RPMI7951 (cell line): ENCODE data around the gene SLC27A4. TPM values are rescaled to one million over a fixed set of nuclear protein-coding genes. Genes with fewer than 3 reads are reported as not detected.
A peak's percentile ranks its signal among the peaks of the same experiment; 100 is the strongest.

Source experiments
- DNase-seq: peaks from one replicate; pipeline ENCODE4 v3.0.0-alpha.2; 2012; ENCODE audit warnings: low read depth
- total RNA-seq: library from RNA; depleted of rRNA; stranded (reverse); fragments of >200 nt; shearing (Covaris generic); gene quantifications from 2 replicates; pipeline ENCODE4 v1.2.3, GENCODE V29; 2014; rRNA removed

The SLC27A4 gene
- total RNA-seq, 1 experiment from 2014 or later, result 22.1 TPM

DNA sequence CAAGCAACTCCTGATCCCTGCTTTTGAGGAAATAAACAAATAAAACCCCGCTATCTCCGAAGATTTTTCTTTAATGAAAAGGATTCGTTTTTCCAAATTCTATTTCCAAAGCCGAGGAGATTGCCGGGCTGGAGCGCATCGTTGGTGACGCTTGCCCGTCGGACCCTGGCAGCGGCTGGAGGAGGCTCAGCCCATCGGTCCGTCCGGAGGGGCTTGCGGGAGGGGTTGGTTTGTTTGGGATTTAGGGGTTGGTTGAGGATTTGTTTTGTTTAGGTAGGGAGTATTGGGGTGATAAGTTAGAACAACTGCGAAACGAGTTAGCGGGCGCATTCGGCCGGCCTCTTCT is 51.6 kb downstream of the SLC27A4 start:
- no peak for DNase-seq

DNA sequence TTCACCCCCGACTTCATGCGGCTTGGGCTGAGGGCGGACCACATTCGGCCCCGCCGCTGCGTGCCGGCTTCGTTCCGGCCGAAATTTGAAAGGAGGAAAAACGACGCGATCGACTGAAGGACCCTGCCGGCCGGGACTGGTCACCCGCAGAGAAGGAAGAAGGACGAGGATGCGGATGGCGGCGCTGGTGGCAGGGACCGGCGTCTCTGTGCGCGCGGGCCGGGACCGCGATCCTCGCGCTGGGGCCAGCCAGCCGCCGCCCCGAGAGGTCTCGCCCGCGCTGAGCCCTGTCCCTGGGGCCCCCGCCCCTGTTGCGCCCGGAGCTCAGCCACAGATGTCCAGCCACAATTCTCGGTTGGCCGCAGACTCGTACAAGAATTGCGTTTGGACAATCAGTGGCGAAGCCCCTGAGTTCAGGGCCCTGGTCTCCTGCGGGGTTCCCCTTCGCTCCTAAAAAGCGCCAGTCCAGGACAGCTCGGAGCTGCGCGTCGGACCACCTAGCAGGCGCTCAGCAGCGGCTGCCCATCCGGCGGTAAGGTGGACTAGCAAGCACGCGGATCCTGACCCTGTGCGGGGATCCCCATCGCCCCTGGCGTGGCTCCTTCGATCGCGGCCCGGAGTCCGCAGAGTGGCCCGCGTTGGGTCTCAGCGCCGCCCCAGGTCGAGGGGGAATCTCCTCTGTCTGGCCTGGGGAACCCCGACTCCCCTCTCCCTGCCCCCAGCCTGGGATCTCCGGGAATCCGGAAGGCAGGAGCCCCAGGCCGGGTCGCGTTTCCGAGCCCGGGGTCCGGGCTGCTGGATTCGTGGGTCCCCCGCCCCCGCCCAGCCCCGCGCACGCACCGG is 52.2 kb downstream of the SLC27A4 start:
- no peak for DNase-seq

DNA sequence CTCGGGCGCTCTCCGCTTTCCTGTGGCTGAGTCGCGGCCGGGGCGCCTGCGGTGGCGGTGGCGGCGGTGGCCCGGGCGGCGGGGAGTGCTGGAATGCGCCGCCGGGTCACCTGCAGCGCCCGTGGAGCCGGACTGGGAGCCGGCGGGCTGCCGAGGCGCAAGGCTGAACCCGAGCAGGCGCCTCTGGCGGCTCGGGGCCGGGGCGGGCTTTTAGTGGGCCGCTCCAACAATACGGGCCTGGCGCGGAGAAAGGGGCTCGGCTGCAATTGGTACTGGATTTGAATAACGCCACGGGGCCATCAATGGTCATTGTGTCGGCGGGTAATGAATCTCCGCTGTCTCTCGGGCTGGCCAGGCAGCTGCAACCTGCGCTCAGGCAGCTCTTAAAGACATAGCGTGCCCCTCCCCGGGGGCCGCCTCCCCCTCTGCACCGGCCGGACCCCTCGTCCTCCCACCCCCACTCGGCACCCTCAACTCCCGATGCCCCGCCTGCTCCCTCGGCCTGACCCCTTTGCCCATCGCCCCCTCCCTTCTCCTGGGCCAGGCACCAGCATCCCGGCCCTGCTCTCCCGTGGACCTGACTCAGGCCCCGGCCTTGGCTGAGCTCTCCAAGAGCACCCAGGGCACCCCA is 52.9 kb downstream of the SLC27A4 start:
- no peak for DNase-seq

DNA sequence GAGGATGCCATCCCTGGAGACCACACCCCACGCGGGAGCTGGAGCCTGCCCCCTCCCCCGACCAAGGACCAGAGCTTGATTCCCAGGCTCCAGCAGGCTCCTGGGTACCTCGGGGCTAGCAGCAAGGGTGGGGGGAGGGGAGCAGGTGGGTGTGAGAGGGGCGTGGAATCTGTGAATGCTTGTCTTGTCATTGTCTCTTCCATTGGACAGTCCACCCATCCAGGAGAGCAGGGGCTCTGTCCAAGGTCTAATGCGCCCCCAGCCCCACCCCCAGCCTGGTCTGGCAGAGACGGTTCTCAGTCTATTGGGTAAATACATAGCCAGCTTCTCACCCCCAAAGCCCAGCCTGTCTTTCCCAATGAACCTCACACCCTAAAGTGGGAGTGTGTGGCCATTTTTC is 53.6 kb downstream of the SLC27A4 start:
- no peak for DNase-seq

DNA sequence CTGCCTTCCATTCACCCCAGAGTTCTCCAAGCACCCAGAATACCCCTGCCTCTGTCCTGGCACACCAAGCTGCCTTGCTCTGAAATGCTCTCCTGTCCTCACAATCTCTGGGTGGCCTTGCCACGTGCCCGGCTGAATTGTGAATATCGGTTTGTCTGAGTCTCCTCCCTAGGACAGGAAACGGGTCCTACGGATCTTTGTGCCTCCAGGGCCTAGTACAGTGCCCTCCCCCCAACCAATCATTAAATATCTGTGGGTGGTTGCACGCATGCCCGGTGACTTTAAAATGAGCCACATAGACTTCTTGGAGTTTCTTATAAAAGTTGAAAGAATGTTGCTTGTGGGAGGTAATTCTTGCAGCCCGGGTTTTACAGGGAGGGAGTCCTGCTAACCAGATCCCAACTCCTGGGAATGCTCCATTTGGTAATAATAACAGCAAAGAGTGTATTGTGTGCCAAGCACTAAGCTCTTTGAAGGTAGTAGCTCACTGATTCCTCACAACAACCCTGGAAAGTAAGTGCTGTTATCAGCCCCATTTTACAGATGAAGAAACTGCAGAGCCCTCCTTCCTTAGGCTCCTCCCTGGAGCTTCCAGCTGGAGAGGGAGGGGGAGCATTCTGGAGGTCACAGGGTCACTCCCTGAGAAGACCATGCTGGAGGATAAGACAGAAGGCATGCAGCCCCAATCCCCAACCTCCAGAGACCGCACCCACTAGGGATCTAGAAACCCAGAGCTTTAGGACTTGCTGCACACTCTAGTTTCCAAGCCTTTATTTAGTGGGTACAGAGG is 54.2 kb downstream of the SLC27A4 start:
- DNase-seq, result peak; percentile 23

DNA sequence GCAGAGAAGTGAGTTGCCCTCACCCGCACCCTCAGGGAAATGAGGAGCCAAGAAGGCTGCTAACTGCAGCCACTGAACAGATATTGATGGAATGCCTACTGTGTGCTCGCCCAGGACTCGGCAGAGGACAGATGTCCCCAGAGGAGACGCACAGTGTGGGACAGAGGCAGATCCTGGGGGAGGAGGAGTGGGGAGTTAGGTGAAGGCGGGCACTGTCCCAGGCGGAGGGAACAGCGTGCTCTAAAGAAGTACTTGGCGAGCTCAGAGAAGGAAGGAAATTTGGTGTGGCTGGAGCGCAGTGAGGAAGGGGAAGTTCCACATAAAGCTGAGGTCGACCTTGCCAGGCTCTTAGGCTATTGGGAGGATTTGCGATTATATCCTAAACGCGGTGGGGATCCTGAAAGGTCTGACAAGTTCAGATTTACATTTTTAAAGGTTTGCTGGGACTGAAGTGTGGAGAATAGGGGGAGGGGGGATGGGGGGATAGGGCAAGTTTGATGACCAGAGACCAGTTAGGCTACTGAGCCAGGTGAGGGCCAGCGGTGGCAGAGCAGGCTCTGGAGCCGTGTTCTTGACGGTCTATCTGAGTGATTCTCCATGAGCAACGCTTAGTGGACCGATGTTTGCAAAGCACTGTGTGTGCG is 56.8 kb downstream of the SLC27A4 start:
- DNase-seq, result no peak

DNA sequence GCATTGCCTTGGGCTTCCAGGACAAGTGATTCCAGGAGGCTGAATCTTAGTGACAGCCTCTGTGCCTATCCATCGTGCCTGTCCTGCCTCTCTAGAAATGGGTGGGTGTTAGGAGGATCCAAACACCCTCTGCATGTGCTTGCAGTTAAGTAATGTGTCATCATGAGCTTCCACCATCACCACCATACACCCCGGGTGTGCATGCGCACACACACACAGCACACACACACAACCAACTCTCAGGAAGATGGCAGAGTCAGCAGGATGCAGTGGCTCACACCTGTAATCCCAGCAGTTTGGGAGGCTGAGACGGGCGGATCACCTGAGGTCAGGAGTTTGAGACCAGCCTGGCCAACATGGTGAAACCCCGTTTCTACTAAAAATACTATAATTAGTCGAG is 57.5 kb downstream of the SLC27A4 start:
- DNase-seq, result no peak

DNA sequence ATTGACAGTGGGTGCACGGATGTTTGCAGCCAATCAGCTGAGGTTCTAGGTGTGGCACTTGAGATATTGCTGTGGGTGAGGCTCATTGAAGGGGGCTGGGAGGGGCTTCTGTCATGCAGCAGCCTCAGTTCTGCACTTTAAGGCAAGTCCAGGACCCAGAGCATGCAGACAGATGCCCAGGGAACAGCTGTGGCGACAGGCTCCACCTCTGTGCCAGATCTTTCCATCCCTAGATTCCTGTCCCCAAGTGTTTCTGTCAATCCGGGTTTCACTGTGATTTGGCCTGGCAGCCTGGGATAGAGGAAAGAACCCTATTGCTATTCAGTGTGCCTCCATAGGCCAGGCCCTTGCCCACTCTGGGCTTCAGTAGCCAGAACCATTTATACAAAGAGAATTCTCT is 59.5 kb downstream of the SLC27A4 start:
- DNase-seq, result no peak

DNA sequence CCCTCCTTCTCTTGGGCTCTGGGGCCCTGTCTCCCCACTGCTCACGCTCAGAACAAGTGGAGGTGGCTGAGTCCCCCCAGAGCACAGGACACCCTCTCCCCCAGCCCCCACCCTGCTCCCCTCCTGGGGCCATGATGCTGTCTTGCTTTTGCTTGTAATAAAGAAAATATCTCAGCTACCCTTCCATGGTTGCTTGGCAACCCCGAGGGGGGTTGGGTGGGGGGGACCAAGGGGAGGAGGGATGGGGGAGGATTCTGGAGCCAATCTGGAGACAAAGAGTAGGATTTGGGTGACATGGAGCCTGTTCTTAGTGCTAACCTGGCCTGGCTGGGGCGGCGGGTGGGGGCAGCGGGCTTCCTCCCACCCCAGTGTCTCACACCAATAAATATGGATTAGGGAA is 64.2 kb downstream of the SLC27A4 start:
- no peak for DNase-seq

DNA sequence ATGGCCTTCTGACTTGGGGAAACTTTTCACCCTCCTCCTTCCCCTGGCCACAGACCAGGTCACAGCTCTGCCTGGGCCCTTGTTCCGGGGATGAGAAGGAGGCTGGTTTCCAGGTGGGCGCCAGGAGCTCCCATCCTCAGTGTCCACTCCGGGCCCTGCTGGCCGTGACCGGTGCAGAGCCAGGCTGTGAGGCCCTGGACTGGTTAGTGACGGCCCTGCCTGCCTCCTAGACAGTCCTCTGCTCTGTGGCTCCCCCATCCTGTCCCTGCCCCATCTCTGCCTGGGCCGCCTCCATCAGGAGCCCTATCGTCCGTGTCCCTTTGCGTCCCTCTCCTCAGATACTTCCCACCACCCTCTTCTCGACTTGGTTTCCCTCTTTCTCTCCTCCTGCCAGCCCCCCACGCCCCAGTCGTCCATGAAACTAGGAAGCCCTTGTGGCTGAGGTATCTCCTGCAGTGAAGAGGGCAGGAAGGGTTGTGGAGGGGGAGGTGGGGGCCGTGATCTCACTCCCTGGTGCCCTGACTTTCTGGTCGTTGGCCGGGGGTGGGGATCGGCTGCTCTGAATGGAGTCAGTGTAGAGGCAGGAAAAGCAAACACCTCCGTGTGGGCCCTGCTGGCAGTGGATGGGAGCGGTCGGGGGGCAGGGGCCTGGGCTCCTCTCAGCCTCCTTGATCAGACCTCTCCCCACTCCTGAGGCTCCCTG is 64.9 kb downstream of the SLC27A4 start:
- DNase-seq, result no peak

DNA sequence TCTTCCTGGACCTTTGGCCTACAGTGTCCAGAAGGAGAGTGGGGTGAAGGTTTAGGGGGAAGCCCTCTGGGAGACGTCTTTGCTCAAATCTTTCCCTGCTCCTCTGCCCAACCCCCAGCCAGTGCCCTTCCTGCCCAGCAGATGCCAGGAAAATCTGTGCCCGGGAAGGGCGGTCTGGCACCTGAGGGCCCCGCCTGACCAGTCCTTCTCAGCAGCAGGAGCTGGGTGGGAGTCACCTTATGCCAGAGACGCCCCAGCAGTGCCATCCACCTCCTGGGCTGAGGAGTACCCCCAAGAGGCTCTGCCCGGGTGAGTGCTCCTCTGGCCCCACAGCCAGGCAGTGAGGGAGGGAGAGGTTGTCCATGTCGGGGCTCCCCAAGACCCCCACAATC is 65.4 kb downstream of the SLC27A4 start:
- DNase-seq, result no peak

DNA sequence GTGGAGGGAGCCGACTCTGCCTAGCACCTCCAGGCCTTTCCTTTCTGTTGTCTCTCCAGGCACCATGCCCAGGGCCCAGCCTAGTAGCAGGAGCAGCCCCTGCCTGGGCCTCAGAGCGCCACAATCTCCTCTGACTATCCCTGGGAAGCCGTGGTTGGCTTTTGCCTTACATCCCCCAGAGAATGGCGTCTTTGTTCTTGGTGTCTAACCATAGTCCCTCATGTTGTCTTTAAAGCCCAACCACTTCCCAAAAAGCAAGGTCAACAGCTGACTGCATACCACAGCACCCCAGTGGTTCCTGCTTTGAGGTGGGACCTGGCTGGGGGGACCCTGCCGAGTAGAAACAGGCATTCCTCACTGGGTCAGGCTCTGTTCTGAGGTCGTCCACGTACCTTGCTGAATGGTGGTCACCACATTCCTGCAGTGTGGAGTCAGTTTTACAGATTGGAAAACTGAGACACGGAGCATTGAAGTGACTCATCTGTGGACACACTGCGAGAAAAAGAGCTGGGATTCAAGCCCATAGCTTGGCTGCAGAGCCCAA is 66.6 kb downstream of the SLC27A4 start:
- DNase-seq, result peak; percentile 45

DNA sequence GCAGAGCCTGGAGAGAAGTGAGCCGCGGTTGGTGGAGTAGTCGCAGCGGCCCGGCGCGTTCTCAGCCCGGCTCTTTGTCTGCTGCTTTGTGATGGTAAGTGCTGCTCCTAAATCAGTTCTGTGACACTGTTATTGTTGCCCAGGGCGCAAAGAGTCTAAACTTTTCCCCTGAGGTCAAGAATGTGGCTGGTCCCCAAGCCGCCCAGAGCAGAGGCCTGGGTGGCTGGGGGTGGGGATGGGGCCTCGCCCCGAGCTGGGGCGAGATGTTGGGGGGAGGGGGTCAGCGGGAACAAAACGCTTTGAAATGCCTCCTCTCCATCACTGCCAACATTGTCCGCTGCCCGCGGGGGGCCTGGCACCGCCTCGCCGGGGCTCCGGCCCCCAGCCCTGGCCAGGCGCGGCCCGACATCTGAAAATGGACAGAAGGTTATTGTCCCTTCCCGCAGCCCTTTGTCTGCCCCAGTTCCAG is 68.7 kb downstream of the SLC27A4 start:
- DNase-seq, result no peak

DNA sequence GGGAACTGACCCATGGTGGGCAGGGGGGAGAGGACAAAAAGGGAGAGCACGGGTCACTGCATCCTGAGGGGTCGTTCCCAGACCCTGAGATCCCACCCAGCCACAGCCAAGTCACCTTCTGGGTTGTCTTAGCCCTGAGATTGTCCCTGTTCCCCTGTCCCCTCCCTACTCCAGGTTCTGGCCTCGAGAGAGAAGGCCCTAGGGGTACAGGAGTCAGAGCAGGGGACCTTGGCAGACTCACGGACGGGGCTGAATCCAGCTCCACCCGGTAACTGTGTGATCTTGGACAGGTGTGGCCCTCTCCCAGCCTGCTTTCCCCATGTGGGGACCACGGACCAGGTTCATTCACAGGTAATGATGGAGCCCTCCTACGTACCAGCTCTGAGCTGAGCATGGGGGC is 69.1 kb downstream of the SLC27A4 start:
- no peak for DNase-seq

DNA sequence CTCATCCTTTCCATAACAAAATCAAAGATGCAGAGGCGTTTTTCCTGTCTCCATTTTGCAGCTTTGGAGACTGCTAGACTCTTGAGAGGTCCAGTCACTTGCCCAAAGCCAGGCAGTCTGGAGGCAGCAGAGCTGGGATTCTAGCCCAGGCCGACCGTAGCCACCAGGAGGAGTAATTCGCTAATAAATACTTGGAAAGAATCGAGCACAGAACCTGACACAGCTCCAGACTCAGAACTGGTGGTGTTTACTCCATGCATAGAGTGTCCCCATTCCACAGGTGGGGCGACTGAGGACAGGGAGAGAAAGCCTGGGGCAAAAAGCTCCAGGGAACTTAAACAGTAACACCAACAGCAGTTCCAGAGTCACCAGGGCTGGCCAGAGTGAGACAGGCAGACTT is 69.7 kb downstream of the SLC27A4 start:
- DNase-seq, result peak; percentile 29

Other genes starting within 250 kb of the SLC27A4 start
- 28.5 and 37.2 TPM in 2 replicates for gene PTGES2, start 212.8 kb upstream of the SLC27A4 start, total RNA-seq
- not detected in 2 replicates for gene LCN2, start 191.1 kb upstream of the SLC27A4 start, total RNA-seq
- 97.3 and 128 TPM in 2 replicates for gene BBLN, start 180.3 kb upstream of the SLC27A4 start, total RNA-seq
- gene CIZ1, start 149.0 kb upstream of the SLC27A4 start, total RNA-seq, result 28.3 and 37.0 TPM in 2 replicates
- gene DNM1, start 137.1 kb upstream of the SLC27A4 start, total RNA-seq, result 16.1 and 17.4 TPM in 2 replicates
- 37.4 and 41.5 TPM in 2 replicates for gene GOLGA2, start 64.5 kb upstream of the SLC27A4 start, total RNA-seq
- 63.6 and 68.2 TPM in 2 replicates for gene SWI5, start 64.3 kb upstream of the SLC27A4 start, total RNA-seq
- 9.3 and 14.4 TPM in 2 replicates for gene TRUB2, start 18.1 kb upstream of the SLC27A4 start, total RNA-seq
- 39.4 and 43.6 TPM in 2 replicates for gene COQ4, start 17.7 kb upstream of the SLC27A4 start, total RNA-seq
- gene URM1, start 30.8 kb downstream of the SLC27A4 start, total RNA-seq, result 33.2 and 36.2 TPM in 2 replicates
- gene CERCAM, start 80.3 kb downstream of the SLC27A4 start, total RNA-seq, result 70.6 and 72.0 TPM in 2 replicates
- 50.1 and 57.1 TPM in 2 replicates for gene ODF2, start 115.5 kb downstream of the SLC27A4 start, total RNA-seq
- 29.3 and 30.6 TPM in 2 replicates for gene GLE1, start 164.2 kb downstream of the SLC27A4 start, total RNA-seq
- 102 and 116 TPM in 2 replicates for gene SPTAN1, start 212.1 kb downstream of the SLC27A4 start, total RNA-seq